Esophagus squamous epithelium (tissue), 4 donors: ENCODE measurements around the gene MT1F.

Experiments used
- CTCF ChIP-seq, 6 experiments: fragments of 450-650 bp in 4 of 6; fragments of 200-600 bp in 2 of 6; sonication (generic) in 2 of 6; IDR thresholded peaks; one replicate each; pipeline ENCODE4 v1.5.1; 2016 to 2019; ENCODE audit warnings: antibody characterized with exemption in 6 of 6, mild to moderate bottlenecking in 4 of 6, moderate library complexity in 4 of 6
- POLR2A ChIP-seq, 4 donors: fragments of 450-650 bp; IDR thresholded peaks; one replicate each; pipeline ENCODE4 v1.6.1; 2017; ENCODE audit warnings: antibody characterized with exemption in 4 of 4, mild to moderate bottlenecking in 4 of 4, moderate library complexity in 3 of 4

- TF ChIP-seq POLR2A (IDR thresholded peaks at IDR 0.05) = no peak
- TF ChIP-seq CTCF (IDR thresholded peaks at IDR 0.05) = no peak
Observed at GRCh38 chr16:56628486-56629350, 29.0 kb upstream of the MT1F start.
